Measurements from ENCODE around the gene ST8SIA1. TPM values are rescaled to one million over a fixed set of nuclear protein-coding genes. Genes with fewer than 3 reads are reported as not detected.

The ST8SIA1 gene
- total RNA-seq (2022; extraction: Qiagen RNA extraction; ENCODE audit: low read depth) = 0.11 TPM in 1 of 5 replicates, not detected in the others

GRCh38 chr12:22334410-22335100 is at the start of gene ST8SIA1:
Gene ST8SIA1 (minus strand): TSS chr12:22334707. CDS start chr12:22334232, 475 bp downstream.

Other genes starting within 250 kb of the ST8SIA1 start
- 9.7 to 14.1 TPM (median 13.5 TPM) in 5 replicates for gene C2CD5, start 209.8 kb upstream of the ST8SIA1 start, total RNA-seq (2022; extraction: Qiagen RNA extraction; ENCODE audit: low read depth)

Measured in A549 treated with ZK216348 at 1 μM for 4 hours (cell line).